NCI-H1694 (cell line): ENCODE results near the gene FOSL1.
"Not testable (repeated sequence)": the region's sequence is repeated elsewhere in the genome, so short reads cannot be mapped to it uniquely, and the experiment has no call there.

Experiments
- DNase-seq: peaks from one replicate; lab custom pipeline; 2025; lab: John Stamatoyannopoulos, UW

FOSL1 gene

GRCh38 chr11:65852508-65853245, 47.5 kb downstream of the FOSL1 start:
- DNase-seq = no peak

- no peak for DNase-seq
Observed at GRCh38 chr11:65851811-65852507, 48.2 kb downstream of the FOSL1 start.

- DNase-seq = no peak
Observed at GRCh38 chr11:65851083-65851579, 49.1 kb downstream of the FOSL1 start.

- DNase-seq = no peak
Observed at GRCh38 chr11:65850217-65851082, 49.7 kb downstream of the FOSL1 start.

GRCh38 chr11:65849771-65850216, 50.4 kb downstream of the FOSL1 start:
- no peak for DNase-seq

GRCh38 chr11:65849366-65849765, 50.8 kb downstream of the FOSL1 start:
- no peak for DNase-seq

- not testable (repeated sequence) for DNase-seq
Observed at GRCh38 chr11:65848693-65849092, 51.5 kb downstream of the FOSL1 start.

- no peak for DNase-seq
Observed at GRCh38 chr11:65847746-65848145, 52.4 kb downstream of the FOSL1 start.

- no peak for DNase-seq
Observed at GRCh38 chr11:65844231-65844872, 55.8 kb downstream of the FOSL1 start.

- no peak for DNase-seq
Observed at GRCh38 chr11:65843811-65844210, 56.4 kb downstream of the FOSL1 start.

GRCh38 chr11:65842144-65842543, 58.0 kb downstream of the FOSL1 start:
- no peak for DNase-seq
